HEK293 (cell line): ENCODE data around the gene GPR39.

Experiments used
- CTCF ChIA-PET: fragments of 350-600 bp; formaldehyde crosslinking; extraction: SDS; loops from one replicate; lab custom pipeline; 2021; ENCODE audit warnings: antibody characterized with exemption; lab: Yijun Ruan, JAX
- POLR2A ChIA-PET: fragments of 300-600 bp; formaldehyde crosslinking; extraction: SDS; loops from one replicate; lab custom pipeline; 2020; ENCODE audit warnings: antibody characterized with exemption, inconsistent platforms; lab: Yijun Ruan, JAX
- H3K27ac ChIP-seq: fragments of 200-500 bp; sonication (Bioruptor generic); 2 replicates; pipeline ENCODE4 v1.5.1; 2014; ENCODE audit warnings: low read depth, low read length, control low read depth, inconsistent platforms; ENCODE audit errors: extremely low read depth
- H3K36me3 ChIP-seq, 2 experiments: fragments of 200-500 bp in 1 of 2; sonication (Bioruptor generic) in 1 of 2; 1 replicate in 1 of 2; 2 replicates in 1 of 2; pipeline ENCODE4 v1.5.1; 2014 to 2017; ENCODE audit warnings: inconsistent platforms in 2 of 2, low read length in 2 of 2; ENCODE audit not compliant: control insufficient read depth in 2 of 2, insufficient read depth in 1 of 2
- H3K4me1 ChIP-seq: fragments of 200-500 bp; sonication (Bioruptor generic); 2 replicates; pipeline ENCODE4 v1.5.1; 2014; ENCODE audit warnings: mild to moderate bottlenecking, low read length, inconsistent platforms; ENCODE audit not compliant: control insufficient read depth, insufficient read depth
- H3K4me3 ChIP-seq: 2 replicates; pipeline ENCODE4 v1.5.1; 2011; ENCODE audit warnings: low read depth, mild to moderate bottlenecking, control low read depth, low read length, moderate library complexity
- H3K9me3 ChIP-seq: fragments of 200-500 bp; sonication (Bioruptor generic); 2 replicates; pipeline ENCODE4 v1.5.1; 2014; ENCODE audit warnings: low read depth, low read length, inconsistent platforms; ENCODE audit not compliant: control insufficient read depth, insufficient read depth
- SP2 ChIP-seq: fragments of 450-650 bp; formaldehyde crosslinking; IDR thresholded peaks from 2 replicates; pipeline ENCODE4 v1.5.1; 2016; ENCODE audit warnings: missing biosample characterization, missing genetic modification characterization
- ZNF184 ChIP-seq: fragments of 450-650 bp; IDR thresholded peaks from 2 replicates; pipeline ENCODE4 v1.5.1; 2018; ENCODE audit warnings: missing biosample characterization, mild to moderate bottlenecking, missing genetic modification characterization
- ZNF239 ChIP-seq: fragments of 450-650 bp; formaldehyde crosslinking; IDR thresholded peaks from 2 replicates; pipeline ENCODE4 v1.5.1; 2016; ENCODE audit warnings: missing biosample characterization, missing genetic modification characterization
- ZNF391 ChIP-seq: fragments of 450-650 bp; formaldehyde crosslinking; IDR thresholded peaks from 2 replicates; pipeline ENCODE4 v1.5.1; 2016; ENCODE audit warnings: low read depth, missing biosample characterization, missing genetic modification characterization, borderline replicate concordance
- ZNF426 ChIP-seq: fragments of 450-650 bp; formaldehyde crosslinking; IDR thresholded peaks from 2 replicates; pipeline ENCODE4 v1.5.1; 2017; ENCODE audit warnings: missing biosample characterization, missing genetic modification characterization, mild to moderate bottlenecking, inconsistent platforms, moderate library complexity
- ZNF521 ChIP-seq: fragments of 450-650 bp; formaldehyde crosslinking; IDR thresholded peaks from 2 replicates; pipeline ENCODE4 v1.5.1; 2017; ENCODE audit warnings: missing biosample characterization, mild to moderate bottlenecking, missing genetic modification characterization
- ZNF529 ChIP-seq: fragments of 450-650 bp; formaldehyde crosslinking; IDR thresholded peaks from 2 replicates; pipeline ENCODE4 v1.5.1; 2017; ENCODE audit warnings: missing genetic modification characterization, missing biosample characterization; ENCODE audit not compliant: insufficient replicate concordance
- ZNF791 ChIP-seq: fragments of 450-650 bp; formaldehyde crosslinking; IDR thresholded peaks from 2 replicates; pipeline ENCODE4 v1.5.1; 2016; ENCODE audit warnings: missing biosample characterization, missing genetic modification characterization
- ZNF837 ChIP-seq: fragments of 450-650 bp; formaldehyde crosslinking; IDR thresholded peaks from 2 replicates; pipeline ENCODE4 v1.5.1; 2016; ENCODE audit warnings: missing biosample characterization, missing genetic modification characterization
- TF ChIP-seq, protein P1 (sequence below): fragments of 450-650 bp; formaldehyde crosslinking; IDR thresholded peaks from 2 replicates; pipeline ENCODE4 v1.5.1; 2017; ENCODE audit warnings: missing biosample characterization, missing genetic modification characterization
- TF ChIP-seq, protein P2 (sequence below): sonication (generic); formaldehyde crosslinking; IDR thresholded peaks from 2 replicates; pipeline ENCODE4 v1.8.1; 2022; ENCODE audit warnings: mild to moderate bottlenecking, moderate library complexity, missing genetic modification reagents
- TF ChIP-seq, protein P3 (sequence below): fragments of 450-650 bp; formaldehyde crosslinking; IDR thresholded peaks from 2 replicates; pipeline ENCODE4 v1.5.1; 2016; ENCODE audit warnings: missing biosample characterization, missing genetic modification characterization
- TF ChIP-seq, protein P4 (sequence below): fragments of 450-650 bp; formaldehyde crosslinking; optimal IDR thresholded peaks from 2 replicates; pipeline ENCODE3; 2016; ENCODE audit warnings: missing biosample characterization, mild to moderate bottlenecking, missing genetic modification characterization
- TF ChIP-seq, protein P5 (sequence below): fragments of 450-650 bp; formaldehyde crosslinking; IDR thresholded peaks from 2 replicates; pipeline ENCODE4 v1.5.1; 2016; ENCODE audit warnings: missing biosample characterization, missing genetic modification characterization
- TF ChIP-seq, protein P6 (sequence below): fragments of 450-650 bp; formaldehyde crosslinking; IDR thresholded peaks from 2 replicates; pipeline ENCODE4 v1.5.1; 2017; ENCODE audit warnings: missing biosample characterization, missing genetic modification characterization
- TF ChIP-seq, protein P7 (sequence below): fragments of 450-650 bp; formaldehyde crosslinking; IDR thresholded peaks from 2 replicates; pipeline ENCODE4 v1.5.1; 2016; ENCODE audit warnings: missing biosample characterization, missing genetic modification characterization, borderline replicate concordance

The GPR39 gene

DNA sequence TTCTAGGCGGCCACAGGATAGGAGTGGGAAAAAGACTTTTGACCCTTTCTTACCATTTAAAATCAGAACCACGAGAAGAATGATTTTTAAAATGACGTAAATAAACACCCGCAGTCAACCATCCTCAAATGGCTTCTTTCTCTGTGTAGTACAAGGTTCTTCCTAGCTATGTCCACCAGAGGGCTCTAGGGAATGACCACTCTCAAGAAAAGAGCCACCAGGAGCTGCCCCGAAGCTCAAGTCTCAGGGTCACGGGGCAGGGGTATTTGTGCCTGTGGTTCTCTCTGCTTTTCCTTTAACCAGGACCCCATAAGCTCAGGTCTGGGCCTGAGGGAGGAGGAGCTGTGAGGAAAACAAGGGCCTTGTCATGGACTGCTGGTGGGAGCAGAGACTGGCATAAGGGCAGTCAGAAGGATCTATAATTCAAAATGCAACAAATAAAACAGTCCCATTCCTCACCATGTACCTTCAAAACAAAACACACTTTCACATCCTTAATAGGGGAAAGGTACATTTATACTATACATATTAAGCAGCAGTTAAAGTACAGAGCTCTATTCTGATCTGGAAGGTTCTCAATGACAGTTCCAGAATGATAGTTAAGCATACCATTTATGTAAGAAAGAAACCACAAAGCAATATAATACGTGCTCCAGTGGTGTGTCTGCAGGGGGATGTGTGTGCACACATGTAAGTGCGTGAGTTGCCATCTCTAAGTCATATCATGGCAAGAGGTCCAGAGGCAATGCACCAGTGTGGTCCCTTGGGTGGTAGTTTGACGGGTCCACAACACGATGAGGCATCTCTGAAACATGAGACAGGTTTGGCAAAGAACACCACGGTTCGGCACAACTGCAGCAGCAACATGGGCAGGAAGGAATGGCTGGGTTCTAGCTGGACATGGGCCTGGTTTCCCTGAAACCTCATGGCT, 234.8 kb downstream of the GPR39 start:
- no peaks in the 10 kb centered on the region for H3K36me3 ChIP-seq
- ChIA-PET CTCF (interaction anchor here (0.6 to 1.5 kb wide), 13 partner anchors 9 to 909 kb away, joined by 3 to 8 read pairs (median 4); no protein-coding TSS in a partner anchor), POLR2A (no interaction called here)
- no peak overlapping the region for H3K4me3 ChIP-seq
- H3K4me1 ChIP-seq: no peaks in the 10 kb centered on the region
- TF ChIP-seq ZNF837 (no peak), SP2 (tag by site-specific recombination) (no peak), ZNF391 (tag by site-specific recombination) (no peak)
- TF ChIP-seq, protein P1, sequence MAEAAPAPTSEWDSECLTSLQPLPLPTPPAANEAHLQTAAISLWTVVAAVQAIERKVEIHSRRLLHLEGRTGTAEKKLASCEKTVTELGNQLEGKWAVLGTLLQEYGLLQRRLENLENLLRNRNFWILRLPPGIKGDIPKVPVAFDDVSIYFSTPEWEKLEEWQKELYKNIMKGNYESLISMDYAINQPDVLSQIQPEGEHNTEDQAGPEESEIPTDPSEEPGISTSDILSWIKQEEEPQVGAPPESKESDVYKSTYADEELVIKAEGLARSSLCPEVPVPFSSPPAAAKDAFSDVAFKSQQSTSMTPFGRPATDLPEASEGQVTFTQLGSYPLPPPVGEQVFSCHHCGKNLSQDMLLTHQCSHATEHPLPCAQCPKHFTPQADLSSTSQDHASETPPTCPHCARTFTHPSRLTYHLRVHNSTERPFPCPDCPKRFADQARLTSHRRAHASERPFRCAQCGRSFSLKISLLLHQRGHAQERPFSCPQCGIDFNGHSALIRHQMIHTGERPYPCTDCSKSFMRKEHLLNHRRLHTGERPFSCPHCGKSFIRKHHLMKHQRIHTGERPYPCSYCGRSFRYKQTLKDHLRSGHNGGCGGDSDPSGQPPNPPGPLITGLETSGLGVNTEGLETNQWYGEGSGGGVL (tag by site-specific recombination): no peak
- TF ChIP-seq, protein P2, sequence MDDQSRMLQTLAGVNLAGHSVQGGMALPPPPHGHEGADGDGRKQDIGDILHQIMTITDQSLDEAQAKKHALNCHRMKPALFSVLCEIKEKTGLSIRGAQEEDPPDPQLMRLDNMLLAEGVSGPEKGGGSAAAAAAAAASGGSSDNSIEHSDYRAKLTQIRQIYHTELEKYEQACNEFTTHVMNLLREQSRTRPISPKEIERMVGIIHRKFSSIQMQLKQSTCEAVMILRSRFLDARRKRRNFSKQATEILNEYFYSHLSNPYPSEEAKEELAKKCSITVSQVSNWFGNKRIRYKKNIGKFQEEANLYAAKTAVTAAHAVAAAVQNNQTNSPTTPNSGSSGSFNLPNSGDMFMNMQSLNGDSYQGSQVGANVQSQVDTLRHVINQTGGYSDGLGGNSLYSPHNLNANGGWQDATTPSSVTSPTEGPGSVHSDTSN: no peak
- TF ChIP-seq, protein P3, sequence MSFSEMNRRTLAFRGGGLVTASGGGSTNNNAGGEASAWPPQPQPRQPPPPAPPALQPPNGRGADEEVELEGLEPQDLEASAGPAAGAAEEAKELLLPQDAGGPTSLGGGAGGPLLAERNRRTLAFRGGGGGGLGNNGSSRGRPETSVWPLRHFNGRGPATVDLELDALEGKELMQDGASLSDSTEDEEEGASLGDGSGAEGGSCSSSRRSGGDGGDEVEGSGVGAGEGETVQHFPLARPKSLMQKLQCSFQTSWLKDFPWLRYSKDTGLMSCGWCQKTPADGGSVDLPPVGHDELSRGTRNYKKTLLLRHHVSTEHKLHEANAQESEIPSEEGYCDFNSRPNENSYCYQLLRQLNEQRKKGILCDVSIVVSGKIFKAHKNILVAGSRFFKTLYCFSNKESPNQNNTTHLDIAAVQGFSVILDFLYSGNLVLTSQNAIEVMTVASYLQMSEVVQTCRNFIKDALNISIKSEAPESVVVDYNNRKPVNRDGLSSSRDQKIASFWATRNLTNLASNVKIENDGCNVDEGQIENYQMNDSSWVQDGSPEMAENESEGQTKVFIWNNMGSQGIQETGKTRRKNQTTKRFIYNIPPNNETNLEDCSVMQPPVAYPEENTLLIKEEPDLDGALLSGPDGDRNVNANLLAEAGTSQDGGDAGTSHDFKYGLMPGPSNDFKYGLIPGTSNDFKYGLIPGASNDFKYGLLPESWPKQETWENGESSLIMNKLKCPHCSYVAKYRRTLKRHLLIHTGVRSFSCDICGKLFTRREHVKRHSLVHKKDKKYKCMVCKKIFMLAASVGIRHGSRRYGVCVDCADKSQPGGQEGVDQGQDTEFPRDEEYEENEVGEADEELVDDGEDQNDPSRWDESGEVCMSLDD (tag by site-specific recombination): no peak
- TF ChIP-seq, protein P4, sequence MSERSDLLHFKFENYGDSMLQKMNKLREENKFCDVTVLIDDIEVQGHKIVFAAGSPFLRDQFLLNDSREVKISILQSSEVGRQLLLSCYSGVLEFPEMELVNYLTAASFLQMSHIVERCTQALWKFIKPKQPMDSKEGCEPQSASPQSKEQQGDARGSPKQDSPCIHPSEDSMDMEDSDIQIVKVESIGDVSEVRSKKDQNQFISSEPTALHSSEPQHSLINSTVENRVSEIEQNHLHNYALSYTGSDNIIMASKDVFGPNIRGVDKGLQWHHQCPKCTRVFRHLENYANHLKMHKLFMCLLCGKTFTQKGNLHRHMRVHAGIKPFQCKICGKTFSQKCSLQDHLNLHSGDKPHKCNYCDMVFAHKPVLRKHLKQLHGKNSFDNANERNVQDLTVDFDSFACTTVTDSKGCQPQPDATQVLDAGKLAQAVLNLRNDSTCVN (tag by site-specific recombination): no peak
- no peak overlapping the region for H3K27ac ChIP-seq
- no peaks in the 10 kb centered on the region for H3K9me3 ChIP-seq

DNA sequence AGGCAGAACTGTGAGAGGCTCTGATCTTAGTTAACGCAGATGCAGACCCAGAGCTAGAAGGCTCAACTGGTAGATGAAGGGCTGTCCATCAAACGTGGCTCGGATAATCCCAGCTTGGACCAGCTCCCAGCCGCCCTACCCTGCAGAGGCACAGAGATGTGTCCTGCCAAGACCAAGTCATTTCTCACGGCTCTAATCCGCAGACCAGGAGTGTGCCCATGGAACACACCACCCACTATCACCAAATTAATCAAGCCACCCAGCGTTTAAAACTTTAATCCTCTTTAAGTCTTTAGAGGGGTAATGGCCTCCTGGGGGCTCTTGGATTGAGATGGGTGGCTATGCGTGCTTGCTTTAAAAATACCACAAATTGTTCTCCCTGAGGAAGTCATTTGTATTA, 235.9 kb downstream of the GPR39 start:
- H3K9me3 ChIP-seq: no peaks in the 10 kb centered on the region
- H3K36me3 ChIP-seq: peaks cover 0 to 5% of the 10 kb centered on the region in 2 experiments; a peak in 1 of 3 replicates
- H3K4me1 ChIP-seq: no peaks in the 10 kb centered on the region
- no peak overlapping the region for H3K27ac ChIP-seq
- POLR2A ChIA-PET: no interaction called here
- H3K4me3 ChIP-seq: no peak overlapping the region
- CTCF ChIA-PET: no interaction called here
- TF ChIP-seq, protein P5, sequence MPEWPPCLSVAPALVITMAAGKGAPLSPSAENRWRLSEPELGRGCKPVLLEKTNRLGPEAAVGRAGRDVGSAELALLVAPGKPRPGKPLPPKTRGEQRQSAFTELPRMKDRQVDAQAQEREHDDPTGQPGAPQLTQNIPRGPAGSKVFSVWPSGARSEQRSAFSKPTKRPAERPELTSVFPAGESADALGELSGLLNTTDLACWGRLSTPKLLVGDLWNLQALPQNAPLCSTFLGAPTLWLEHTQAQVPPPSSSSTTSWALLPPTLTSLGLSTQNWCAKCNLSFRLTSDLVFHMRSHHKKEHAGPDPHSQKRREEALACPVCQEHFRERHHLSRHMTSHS (tag by site-specific recombination): no peak
- TF ChIP-seq, protein P6, sequence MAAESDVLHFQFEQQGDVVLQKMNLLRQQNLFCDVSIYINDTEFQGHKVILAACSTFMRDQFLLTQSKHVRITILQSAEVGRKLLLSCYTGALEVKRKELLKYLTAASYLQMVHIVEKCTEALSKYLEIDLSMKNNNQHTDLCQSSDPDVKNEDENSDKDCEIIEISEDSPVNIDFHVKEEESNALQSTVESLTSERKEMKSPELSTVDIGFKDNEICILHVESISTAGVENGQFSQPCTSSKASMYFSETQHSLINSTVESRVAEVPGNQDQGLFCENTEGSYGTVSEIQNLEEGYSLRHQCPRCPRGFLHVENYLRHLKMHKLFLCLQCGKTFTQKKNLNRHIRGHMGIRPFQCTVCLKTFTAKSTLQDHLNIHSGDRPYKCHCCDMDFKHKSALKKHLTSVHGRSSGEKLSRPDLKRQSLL (tag by site-specific recombination): no peak
- no peak for TF ChIP-seq ZNF239 (tag by site-specific recombination)
- TF ChIP-seq ZNF426 (tag by site-specific recombination): no peak
- TF ChIP-seq, protein P7, sequence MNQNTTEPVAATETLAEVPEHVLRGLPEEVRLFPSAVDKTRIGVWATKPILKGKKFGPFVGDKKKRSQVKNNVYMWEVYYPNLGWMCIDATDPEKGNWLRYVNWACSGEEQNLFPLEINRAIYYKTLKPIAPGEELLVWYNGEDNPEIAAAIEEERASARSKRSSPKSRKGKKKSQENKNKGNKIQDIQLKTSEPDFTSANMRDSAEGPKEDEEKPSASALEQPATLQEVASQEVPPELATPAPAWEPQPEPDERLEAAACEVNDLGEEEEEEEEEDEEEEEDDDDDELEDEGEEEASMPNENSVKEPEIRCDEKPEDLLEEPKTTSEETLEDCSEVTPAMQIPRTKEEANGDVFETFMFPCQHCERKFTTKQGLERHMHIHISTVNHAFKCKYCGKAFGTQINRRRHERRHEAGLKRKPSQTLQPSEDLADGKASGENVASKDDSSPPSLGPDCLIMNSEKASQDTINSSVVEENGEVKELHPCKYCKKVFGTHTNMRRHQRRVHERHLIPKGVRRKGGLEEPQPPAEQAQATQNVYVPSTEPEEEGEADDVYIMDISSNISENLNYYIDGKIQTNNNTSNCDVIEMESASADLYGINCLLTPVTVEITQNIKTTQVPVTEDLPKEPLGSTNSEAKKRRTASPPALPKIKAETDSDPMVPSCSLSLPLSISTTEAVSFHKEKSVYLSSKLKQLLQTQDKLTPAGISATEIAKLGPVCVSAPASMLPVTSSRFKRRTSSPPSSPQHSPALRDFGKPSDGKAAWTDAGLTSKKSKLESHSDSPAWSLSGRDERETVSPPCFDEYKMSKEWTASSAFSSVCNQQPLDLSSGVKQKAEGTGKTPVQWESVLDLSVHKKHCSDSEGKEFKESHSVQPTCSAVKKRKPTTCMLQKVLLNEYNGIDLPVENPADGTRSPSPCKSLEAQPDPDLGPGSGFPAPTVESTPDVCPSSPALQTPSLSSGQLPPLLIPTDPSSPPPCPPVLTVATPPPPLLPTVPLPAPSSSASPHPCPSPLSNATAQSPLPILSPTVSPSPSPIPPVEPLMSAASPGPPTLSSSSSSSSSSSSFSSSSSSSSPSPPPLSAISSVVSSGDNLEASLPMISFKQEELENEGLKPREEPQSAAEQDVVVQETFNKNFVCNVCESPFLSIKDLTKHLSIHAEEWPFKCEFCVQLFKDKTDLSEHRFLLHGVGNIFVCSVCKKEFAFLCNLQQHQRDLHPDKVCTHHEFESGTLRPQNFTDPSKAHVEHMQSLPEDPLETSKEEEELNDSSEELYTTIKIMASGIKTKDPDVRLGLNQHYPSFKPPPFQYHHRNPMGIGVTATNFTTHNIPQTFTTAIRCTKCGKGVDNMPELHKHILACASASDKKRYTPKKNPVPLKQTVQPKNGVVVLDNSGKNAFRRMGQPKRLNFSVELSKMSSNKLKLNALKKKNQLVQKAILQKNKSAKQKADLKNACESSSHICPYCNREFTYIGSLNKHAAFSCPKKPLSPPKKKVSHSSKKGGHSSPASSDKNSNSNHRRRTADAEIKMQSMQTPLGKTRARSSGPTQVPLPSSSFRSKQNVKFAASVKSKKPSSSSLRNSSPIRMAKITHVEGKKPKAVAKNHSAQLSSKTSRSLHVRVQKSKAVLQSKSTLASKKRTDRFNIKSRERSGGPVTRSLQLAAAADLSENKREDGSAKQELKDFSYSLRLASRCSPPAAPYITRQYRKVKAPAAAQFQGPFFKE: no peak
- no peak for TF ChIP-seq ZNF184 (tag by site-specific recombination)
- TF ChIP-seq ZNF529 (tag by site-specific recombination): no peak
- no peak for TF ChIP-seq ZNF521
- TF ChIP-seq ZNF791 (tag by site-specific recombination): no peak
